ENCODE results near the gene DMRTB1. TPM values are rescaled to one million over a fixed set of nuclear protein-coding genes. Genes with fewer than 3 reads are reported as not detected.

Gene DMRTB1
- total RNA-seq, 1 experiment from 2014 or later: not detected

DNA sequence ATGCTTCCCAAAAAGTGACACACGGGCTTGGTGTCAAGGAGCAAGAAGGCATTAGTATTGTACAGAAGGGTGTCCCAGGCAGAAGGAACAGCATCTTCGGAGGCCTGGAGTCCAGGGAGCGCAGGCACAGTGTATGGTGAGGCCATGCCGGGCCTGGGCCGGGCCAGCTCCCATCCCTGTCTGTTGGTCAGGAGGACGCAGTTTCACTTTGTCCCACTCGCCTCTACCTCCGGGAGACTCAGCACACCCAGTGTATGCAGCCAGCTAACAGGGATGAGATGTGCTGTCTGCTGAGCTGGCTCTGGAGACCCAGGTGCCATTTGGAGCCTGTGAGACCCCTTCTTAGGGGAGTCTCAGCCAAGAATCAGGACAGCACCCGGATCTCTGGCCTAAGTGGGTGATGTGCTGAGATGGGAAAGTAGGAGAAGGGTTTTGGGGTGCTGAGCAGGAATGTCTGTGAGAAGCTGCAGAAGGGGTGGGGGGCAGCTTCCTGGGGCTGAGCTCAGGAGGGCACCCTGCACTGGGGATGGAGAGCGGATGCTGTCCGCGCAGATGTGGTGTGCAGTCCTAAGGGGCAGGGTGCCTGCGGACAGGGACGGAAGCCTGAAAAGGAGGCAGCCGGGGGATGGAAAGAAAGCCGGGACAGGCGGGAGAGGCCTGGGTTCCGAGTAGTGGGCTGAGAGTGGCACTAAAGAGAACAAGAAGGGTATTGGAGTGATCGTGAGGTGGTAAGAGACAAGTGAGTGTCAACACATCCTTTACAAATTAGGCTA, 25.7 kb downstream of the DMRTB1 start:
- in situ Hi-C loops (cut with HindIII; ENCODE audit: low pct_unique_long_range_greater_than_20kb, low sequenced_read_pairs) (no loop called here), intact Hi-C loops (cut with micrococcal nuclease; ENCODE audit: unreplicated experiment) (loop anchor here (1.0 to 5.0 kb wide), 2 partner anchors 197 to 269 kb away; no protein-coding TSS in a partner anchor)
- DNase-seq (ENCODE audit: low read depth, low spot score) (no peak), ATAC-seq (peak; percentile 35)
- CTCF ChIA-PET: interaction anchor here (0.8 to 2.4 kb wide), 4 partner anchors 19 to 278 kb away, joined by 3 to 14 read pairs (median 4); no protein-coding TSS in a partner anchor
- BruUV-seq (replicated peaks): no TSS peak
- H3K4me1 ChIP-seq (ENCODE audit: control insufficient read depth, insufficient read depth, low read length): no peaks in the 10 kb centered on the region
- H3K9me3 ChIP-seq (ENCODE audit: control insufficient read depth, insufficient read depth, low read depth, low read length): no peaks in the 10 kb centered on the region
- peaks cover 3% of the 10 kb centered on the region; the same call in 1 of the 2 replicates for H3K27me3 ChIP-seq (ENCODE audit: control insufficient read depth, insufficient read depth, low read length)
- POLR2A ChIA-PET: no interaction called here
- no peaks in the 10 kb centered on the region for H3K36me3 ChIP-seq (ENCODE audit: control insufficient read depth, insufficient read depth, low read length)
- H3K27ac ChIP-seq (ENCODE audit: low read length): no peak overlapping the region
- no peak overlapping the region for H3K4me3 ChIP-seq (ENCODE audit: low read depth in 2 of 2, low read length in 2 of 2)
- no peak for TF ChIP-seq SIN3A (IDR thresholded peaks at IDR 0.05; ENCODE audit: borderline replicate concordance, insufficient read depth, low read depth, low read length)
- no peak for TF ChIP-seq POLR2AphosphoS5 (IDR thresholded peaks at IDR 0.05; ENCODE audit: low read depth, low read length)
- no peak for TF ChIP-seq TCF7L2 (IDR thresholded peaks at IDR 0.05; ENCODE audit: low read depth, low read length)
- TF ChIP-seq, protein P1, sequence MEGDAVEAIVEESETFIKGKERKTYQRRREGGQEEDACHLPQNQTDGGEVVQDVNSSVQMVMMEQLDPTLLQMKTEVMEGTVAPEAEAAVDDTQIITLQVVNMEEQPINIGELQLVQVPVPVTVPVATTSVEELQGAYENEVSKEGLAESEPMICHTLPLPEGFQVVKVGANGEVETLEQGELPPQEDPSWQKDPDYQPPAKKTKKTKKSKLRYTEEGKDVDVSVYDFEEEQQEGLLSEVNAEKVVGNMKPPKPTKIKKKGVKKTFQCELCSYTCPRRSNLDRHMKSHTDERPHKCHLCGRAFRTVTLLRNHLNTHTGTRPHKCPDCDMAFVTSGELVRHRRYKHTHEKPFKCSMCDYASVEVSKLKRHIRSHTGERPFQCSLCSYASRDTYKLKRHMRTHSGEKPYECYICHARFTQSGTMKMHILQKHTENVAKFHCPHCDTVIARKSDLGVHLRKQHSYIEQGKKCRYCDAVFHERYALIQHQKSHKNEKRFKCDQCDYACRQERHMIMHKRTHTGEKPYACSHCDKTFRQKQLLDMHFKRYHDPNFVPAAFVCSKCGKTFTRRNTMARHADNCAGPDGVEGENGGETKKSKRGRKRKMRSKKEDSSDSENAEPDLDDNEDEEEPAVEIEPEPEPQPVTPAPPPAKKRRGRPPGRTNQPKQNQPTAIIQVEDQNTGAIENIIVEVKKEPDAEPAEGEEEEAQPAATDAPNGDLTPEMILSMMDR (IDR thresholded peaks at IDR 0.05): no peak
- TF ChIP-seq, protein P2, sequence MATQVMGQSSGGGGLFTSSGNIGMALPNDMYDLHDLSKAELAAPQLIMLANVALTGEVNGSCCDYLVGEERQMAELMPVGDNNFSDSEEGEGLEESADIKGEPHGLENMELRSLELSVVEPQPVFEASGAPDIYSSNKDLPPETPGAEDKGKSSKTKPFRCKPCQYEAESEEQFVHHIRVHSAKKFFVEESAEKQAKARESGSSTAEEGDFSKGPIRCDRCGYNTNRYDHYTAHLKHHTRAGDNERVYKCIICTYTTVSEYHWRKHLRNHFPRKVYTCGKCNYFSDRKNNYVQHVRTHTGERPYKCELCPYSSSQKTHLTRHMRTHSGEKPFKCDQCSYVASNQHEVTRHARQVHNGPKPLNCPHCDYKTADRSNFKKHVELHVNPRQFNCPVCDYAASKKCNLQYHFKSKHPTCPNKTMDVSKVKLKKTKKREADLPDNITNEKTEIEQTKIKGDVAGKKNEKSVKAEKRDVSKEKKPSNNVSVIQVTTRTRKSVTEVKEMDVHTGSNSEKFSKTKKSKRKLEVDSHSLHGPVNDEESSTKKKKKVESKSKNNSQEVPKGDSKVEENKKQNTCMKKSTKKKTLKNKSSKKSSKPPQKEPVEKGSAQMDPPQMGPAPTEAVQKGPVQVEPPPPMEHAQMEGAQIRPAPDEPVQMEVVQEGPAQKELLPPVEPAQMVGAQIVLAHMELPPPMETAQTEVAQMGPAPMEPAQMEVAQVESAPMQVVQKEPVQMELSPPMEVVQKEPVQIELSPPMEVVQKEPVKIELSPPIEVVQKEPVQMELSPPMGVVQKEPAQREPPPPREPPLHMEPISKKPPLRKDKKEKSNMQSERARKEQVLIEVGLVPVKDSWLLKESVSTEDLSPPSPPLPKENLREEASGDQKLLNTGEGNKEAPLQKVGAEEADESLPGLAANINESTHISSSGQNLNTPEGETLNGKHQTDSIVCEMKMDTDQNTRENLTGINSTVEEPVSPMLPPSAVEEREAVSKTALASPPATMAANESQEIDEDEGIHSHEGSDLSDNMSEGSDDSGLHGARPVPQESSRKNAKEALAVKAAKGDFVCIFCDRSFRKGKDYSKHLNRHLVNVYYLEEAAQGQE (IDR thresholded peaks at IDR 0.05; ENCODE audit: insufficient read depth in 1 of 2, low read depth in 2 of 2, low read length in 1 of 2): no peak

- no peak overlapping the region for H3K4me3 ChIP-seq (ENCODE audit: low read depth in 2 of 2, low read length in 2 of 2)
- BruUV-seq (replicated peaks): no TSS peak
- H3K27ac ChIP-seq (ENCODE audit: low read length): no peak overlapping the region
- in situ Hi-C loops (cut with HindIII; ENCODE audit: low pct_unique_long_range_greater_than_20kb, low sequenced_read_pairs) (no loop called here), intact Hi-C loops (cut with micrococcal nuclease; ENCODE audit: unreplicated experiment) (loop anchor here (1.0 to 5.0 kb wide), 2 partner anchors 197 to 269 kb away; no protein-coding TSS in a partner anchor)
- ChIA-PET POLR2A (no interaction called here), CTCF (interaction anchor here (0.6 to 2.4 kb wide), 11 partner anchors 19 to 551 kb away, joined by 3 to 14 read pairs (median 4); no protein-coding TSS in a partner anchor)
- no peaks in the 10 kb centered on the region for H3K9me3 ChIP-seq (ENCODE audit: control insufficient read depth, insufficient read depth, low read depth, low read length)
- no peaks in the 10 kb centered on the region for H3K36me3 ChIP-seq (ENCODE audit: control insufficient read depth, insufficient read depth, low read length)
- peak; percentile 36 for DNase-seq (ENCODE audit: low read depth, low spot score)
- TF ChIP-seq, protein P1 (IDR thresholded peaks at IDR 0.05): peak; percentile 95
- TF ChIP-seq SIN3A (IDR thresholded peaks at IDR 0.05; ENCODE audit: borderline replicate concordance, insufficient read depth, low read depth, low read length): no peak
- peaks cover 3% of the 10 kb centered on the region; the same call in 1 of the 2 replicates for H3K27me3 ChIP-seq (ENCODE audit: control insufficient read depth, insufficient read depth, low read length)
- H3K4me1 ChIP-seq (ENCODE audit: control insufficient read depth, insufficient read depth, low read length): no peaks in the 10 kb centered on the region
- ATAC-seq: peak; percentile 94
Measured at GRCh38 chr1:53485478-53486394, 26.5 kb downstream of the DMRTB1 start.
